ENCODE measurements around the gene NTN3.

Gene NTN3

DNA sequence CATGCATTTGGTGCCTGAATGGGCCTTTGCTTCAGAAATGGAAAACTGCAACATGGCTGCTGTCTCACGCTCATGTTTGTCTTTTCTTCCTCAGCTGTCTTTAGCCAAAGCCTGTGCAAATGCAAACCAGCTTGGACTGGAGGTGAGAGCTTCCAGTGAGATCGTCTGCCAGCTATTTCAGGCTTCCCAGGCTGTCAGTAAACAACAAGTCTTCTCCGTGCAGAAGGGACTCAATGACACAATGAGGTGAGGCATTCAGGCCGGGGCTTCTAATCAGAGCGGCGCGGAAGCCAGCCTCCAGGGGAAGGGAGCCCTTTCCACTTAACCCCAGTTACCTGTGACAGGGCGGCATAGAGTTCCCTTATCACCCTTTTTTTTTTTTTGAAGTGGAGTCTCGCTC, 27.5 kb upstream of the NTN3 start:
- H3K4me3 ChIP-seq (ENCODE audit: low read depth, low read length) = no peak overlapping the region
- no peak for DNase-seq (ENCODE audit: low read depth)
- no peak for TF ChIP-seq CTCF (IDR thresholded peaks at IDR 0.05; ENCODE audit: insufficient read depth, low read depth, low read length, missing control alignments)

DNA sequence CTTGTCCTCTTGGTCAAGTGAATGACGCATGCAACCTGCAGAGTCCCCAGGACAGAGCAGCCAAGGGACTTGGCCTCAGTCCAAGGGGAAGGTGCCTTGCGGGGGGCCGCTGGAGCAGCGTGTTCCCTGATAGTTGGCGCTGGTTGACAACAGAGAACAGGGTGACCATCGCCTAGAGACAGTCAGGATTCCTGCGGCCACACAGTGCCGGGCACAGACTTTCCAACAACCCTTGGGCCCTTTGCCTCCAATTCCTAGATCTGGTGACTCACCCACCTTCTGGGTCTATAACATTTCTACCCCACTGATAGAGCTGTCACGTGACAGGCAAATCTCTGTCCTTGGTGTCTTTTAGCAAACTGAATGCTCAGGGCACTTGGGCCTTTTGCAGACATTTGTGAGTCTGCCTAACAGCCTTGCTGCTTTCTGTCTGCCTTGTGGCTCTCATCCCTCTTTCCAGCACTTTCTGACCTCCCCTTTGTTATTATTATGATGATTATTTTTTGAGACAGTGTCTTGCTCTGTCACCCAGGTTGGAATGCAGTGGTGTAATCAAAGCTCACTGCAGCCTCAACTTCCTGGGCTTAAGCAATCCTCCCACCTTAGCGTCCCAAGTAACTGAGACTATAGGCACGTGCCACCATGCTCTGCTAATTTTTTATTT, 23.0 kb upstream of the NTN3 start:
- no peak for TF ChIP-seq CTCF (IDR thresholded peaks at IDR 0.05; ENCODE audit: insufficient read depth, low read depth, low read length, missing control alignments)
- DNase-seq (ENCODE audit: low read depth) = no peak
- no peak overlapping the region for H3K4me3 ChIP-seq (ENCODE audit: low read depth, low read length)

GRCh38 chr16:2449118-2449517, 22.0 kb upstream of the NTN3 start:
- H3K4me3 ChIP-seq (ENCODE audit: low read depth, low read length) = no peak overlapping the region
- DNase-seq (ENCODE audit: low read depth) = no peak
- TF ChIP-seq CTCF (IDR thresholded peaks at IDR 0.05; ENCODE audit: insufficient read depth, low read depth, low read length, missing control alignments) = no peak

DNA sequence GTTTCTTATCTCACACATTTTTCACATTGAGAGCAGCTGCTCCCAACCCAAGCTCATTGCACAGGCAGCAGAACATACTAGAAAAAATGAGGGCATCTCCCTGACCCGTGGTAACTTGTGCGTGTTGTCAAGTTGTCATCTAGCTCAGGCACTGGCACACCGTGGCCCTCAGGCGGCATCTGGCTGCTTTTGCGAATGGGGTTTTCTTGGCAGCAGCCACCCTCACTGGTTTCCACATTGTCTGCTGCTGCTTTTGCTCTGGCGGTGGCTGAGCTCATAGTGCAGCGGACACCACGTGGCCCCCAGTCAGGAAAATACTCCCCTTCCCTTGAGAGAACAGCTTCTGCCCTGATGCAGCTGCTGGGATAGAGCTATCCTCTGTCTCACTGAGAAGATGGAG, 20.6 kb upstream of the NTN3 start:
- no peak for DNase-seq (ENCODE audit: low read depth)
- H3K4me3 ChIP-seq (ENCODE audit: low read depth, low read length) = no peak overlapping the region
- TF ChIP-seq CTCF (IDR thresholded peaks at IDR 0.05; ENCODE audit: insufficient read depth, low read depth, low read length, missing control alignments) = no peak

DNA sequence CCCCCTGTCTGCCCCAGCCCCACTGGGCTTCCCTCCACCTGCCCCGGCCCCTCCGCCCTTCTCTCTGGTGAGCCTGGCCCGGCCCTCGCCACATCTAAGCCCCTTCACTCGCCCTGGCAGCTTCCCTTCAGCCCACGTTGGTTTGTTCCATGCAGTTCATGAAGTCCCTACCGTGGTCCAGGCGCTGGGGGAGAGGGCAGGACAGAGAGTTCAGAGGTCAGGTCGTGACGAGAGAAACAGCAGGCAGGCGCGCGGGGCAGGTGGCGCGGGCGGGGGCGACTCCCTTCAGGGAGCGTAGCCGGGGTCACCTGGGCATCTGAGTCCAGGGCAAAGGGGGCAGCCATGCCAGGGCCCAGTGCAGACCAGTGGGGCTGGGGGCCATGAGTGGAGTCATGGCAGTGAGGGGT, 20.1 kb upstream of the NTN3 start:
- no peak overlapping the region for H3K4me3 ChIP-seq (ENCODE audit: low read depth, low read length)
- TF ChIP-seq CTCF (IDR thresholded peaks at IDR 0.05; ENCODE audit: insufficient read depth, low read depth, low read length, missing control alignments) = no peak
- no peak for DNase-seq (ENCODE audit: low read depth)

DNA sequence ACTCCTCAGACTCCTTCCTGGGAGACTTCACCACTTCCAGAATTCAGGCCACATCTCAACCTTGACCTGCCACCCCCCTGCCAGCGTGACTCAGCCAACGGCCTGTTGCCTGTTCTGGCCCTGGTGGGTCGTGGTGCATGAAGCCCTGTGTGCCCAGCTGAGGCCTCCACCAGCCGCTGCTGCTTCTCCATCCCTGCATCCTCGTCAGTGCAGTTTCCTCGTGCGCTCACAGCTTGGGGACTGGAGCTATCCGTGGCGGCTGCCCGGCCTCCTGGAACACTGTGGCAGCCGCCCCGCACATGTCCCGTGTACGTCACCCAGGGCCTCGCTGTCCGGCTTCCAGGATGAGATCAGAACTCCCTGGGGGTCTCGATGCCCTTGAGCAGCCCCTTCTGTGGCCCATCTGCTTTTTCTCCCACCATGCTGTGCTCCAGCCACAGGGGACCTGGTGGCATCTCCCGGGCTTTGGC, 19.2 kb upstream of the NTN3 start:
- no peak for DNase-seq (ENCODE audit: low read depth)
- H3K4me3 ChIP-seq (ENCODE audit: low read depth, low read length) = no peak overlapping the region
- no peak for TF ChIP-seq CTCF (IDR thresholded peaks at IDR 0.05; ENCODE audit: insufficient read depth, low read depth, low read length, missing control alignments)

GRCh38 chr16:2452650-2453049, 18.4 kb upstream of the NTN3 start:
- no peak for TF ChIP-seq CTCF (IDR thresholded peaks at IDR 0.05; ENCODE audit: insufficient read depth, low read depth, low read length, missing control alignments)
- H3K4me3 ChIP-seq (ENCODE audit: low read depth, low read length) = no peak overlapping the region
- no peak for DNase-seq (ENCODE audit: low read depth)
